Fibroblast of lung (primary cell): ENCODE results near the gene ZNF76. TPM values are rescaled to one million over a fixed set of nuclear protein-coding genes. Genes with fewer than 3 reads are reported as not detected.

Experiments
- DNase-seq, 2 donors: peaks; one replicate each; pipeline versions ENCODE4 v3.0.0 to v3.0.0-alpha.2; 2010; ENCODE audit warnings: low read depth in 2 of 2
- H2AFZ ChIP-seq: 2 replicates; pipeline ENCODE4 v1.5.1; 2012; ENCODE audit warnings: low read length, control low read depth, inconsistent platforms
- H3K27ac ChIP-seq: 2 replicates; pipeline ENCODE4 v1.5.1; 2011; ENCODE audit warnings: low read length, control low read depth; ENCODE audit not compliant: insufficient read depth
- H3K27me3 ChIP-seq: 2 replicates; pipeline ENCODE4 v1.5.1; 2011; ENCODE audit warnings: mild to moderate bottlenecking, low read length; ENCODE audit not compliant: control insufficient read depth, insufficient read depth
- H3K36me3 ChIP-seq: 2 replicates; pipeline ENCODE4 v1.5.1; 2011; ENCODE audit warnings: low read length; ENCODE audit not compliant: control insufficient read depth, insufficient read depth
- H3K4me1 ChIP-seq: 2 replicates; pipeline ENCODE4 v1.5.1; 2011; ENCODE audit warnings: low read length; ENCODE audit not compliant: control insufficient read depth, insufficient read depth; ENCODE audit errors: extremely low read depth
- H3K4me2 ChIP-seq: 2 replicates; pipeline ENCODE4 v1.5.1; 2011; ENCODE audit warnings: low read length, control low read depth; ENCODE audit not compliant: insufficient read depth; ENCODE audit errors: extremely low read depth
- H3K4me3 ChIP-seq, 4 experiments: fragments of 200-600 bp in 1 of 4; sonication (generic) in 1 of 4; replicated peaks in 1 of 4; 2 replicates each; pipeline ENCODE4 v1.5.1; 2011 to 2016; ENCODE audit warnings: low read length in 4 of 4, low read depth in 3 of 4, mild to moderate bottlenecking in 3 of 4, control low read depth in 2 of 4, inconsistent platforms in 1 of 4, mixed read lengths in 1 of 4; ENCODE audit not compliant: insufficient read depth in 1 of 4; ENCODE audit errors: control extremely low read depth in 1 of 4
- H3K79me2 ChIP-seq: 2 replicates; pipeline ENCODE4 v1.5.1; 2012; ENCODE audit warnings: mild to moderate bottlenecking, low read length, inconsistent platforms; ENCODE audit not compliant: control insufficient read depth, insufficient read depth
- H3K9ac ChIP-seq: 2 replicates; pipeline ENCODE4 v1.5.1; 2011; ENCODE audit warnings: mild to moderate bottlenecking, low read length, control low read depth; ENCODE audit not compliant: insufficient read depth
- H3K9me3 ChIP-seq: 2 replicates; pipeline ENCODE4 v1.5.1; 2012; ENCODE audit warnings: low read depth, low read length; ENCODE audit not compliant: control insufficient read depth, insufficient read depth
- H4K20me1 ChIP-seq: 2 replicates; pipeline ENCODE4 v1.5.1; 2011; ENCODE audit warnings: low read length; ENCODE audit not compliant: control insufficient read depth, insufficient read depth; ENCODE audit errors: extremely low read depth
- CTCF ChIP-seq, 2 donors: IDR thresholded peaks in 1 of 2; conservative IDR thresholded peaks in 1 of 2; 1 replicate in 1 of 2; 2 replicates in 1 of 2; pipeline ENCODE4 v1.5.1; 2011 to 2012; ENCODE audit warnings: low read length in 2 of 2, control low read depth in 1 of 2, inconsistent platforms in 1 of 2, low read depth in 1 of 2, mild to moderate bottlenecking in 1 of 2
- EZH2 ChIP-seq: IDR thresholded peaks from 2 replicates; pipeline ENCODE4 v1.5.1; 2012; ENCODE audit warnings: low read length, control low read depth, mild to moderate bottlenecking; ENCODE audit errors: missing control alignments
- polyA plus RNA-seq, 2 donors: library from polyadenylated mRNA; depleted of rRNA in 1 of 2; stranded (reverse) in 1 of 2; unstranded in 1 of 2; fragments of >200 nt; gene quantifications; 2 replicates each; pipeline ENCODE4 v1.2.1, GENCODE V29; 2011 to 2012; ENCODE audit warnings: missing spikeins in 1 of 2
- total RNA-seq: library from RNA; depleted of rRNA; stranded (reverse); fragments of >200 nt; gene quantifications from 2 replicates; pipeline ENCODE4 v1.2.1, GENCODE V29; 2014

Gene ZNF76
- total and polyA plus RNA-seq, 2 donors (not counting 1 experiment from before 2014, with no cell fraction given) = 9.6 to 19.5 TPM

GRCh38 chr6:35299674-35300073 lies 40.1 kb downstream of the ZNF76 start:
- Histone ChIP-seq H3K4me3 (no peak overlapping the region), H3K79me2 (no peaks in the 10 kb centered on the region), H3K9me3 (no peaks in the 10 kb centered on the region), H3K4me2 (no peak overlapping the region), H4K20me1 (no peaks in the 10 kb centered on the region), H3K27me3 (no peaks in the 10 kb centered on the region), H3K36me3 (peaks cover 6% of the 10 kb centered on the region), H3K4me1 (peaks cover 2% of the 10 kb centered on the region), H3K27ac (no peak overlapping the region), H2AFZ (no peak overlapping the region), H3K9ac (no peak overlapping the region)
- no peak for DNase-seq
- TF ChIP-seq EZH2 (no peak), CTCF (conservative IDR thresholded peaks at IDR 0.05 in 1 of 2, IDR thresholded peaks at IDR 0.05 in 1 of 2; ENCODE audit: low read depth in 1 of 2, low read length in 2 of 2) (no peak)

- Histone ChIP-seq H3K4me2 (no peak overlapping the region), H3K27me3 (no peaks in the 10 kb centered on the region), H3K4me3 (no peak overlapping the region), H3K9me3 (no peaks in the 10 kb centered on the region), H3K79me2 (no peaks in the 10 kb centered on the region), H3K9ac (no peak overlapping the region), H3K36me3 (peaks cover 2% of the 10 kb centered on the region), H2AFZ (no peak overlapping the region), H3K4me1 (peaks cover 2% of the 10 kb centered on the region), H4K20me1 (no peaks in the 10 kb centered on the region), H3K27ac (no peak overlapping the region)
- no peak for DNase-seq
- no peak for TF ChIP-seq CTCF (conservative IDR thresholded peaks at IDR 0.05 in 1 of 2, IDR thresholded peaks at IDR 0.05 in 1 of 2; ENCODE audit: low read depth in 1 of 2, low read length in 2 of 2)
- no peak for TF ChIP-seq EZH2
These were observed 41.3 kb downstream of the ZNF76 start for GRCh38 chr6:35300848-35301247.

- Histone ChIP-seq H3K4me2 (no peak overlapping the region), H3K4me3 (no peak overlapping the region), H3K36me3 (peaks cover 2% of the 10 kb centered on the region), H3K27ac (no peak overlapping the region), H3K27me3 (no peaks in the 10 kb centered on the region), H3K9me3 (no peaks in the 10 kb centered on the region), H3K79me2 (no peaks in the 10 kb centered on the region), H2AFZ (no peak overlapping the region), H3K9ac (no peak overlapping the region), H3K4me1 (no peaks in the 10 kb centered on the region), H4K20me1 (no peaks in the 10 kb centered on the region)
- TF ChIP-seq EZH2 = no peak
- no peak for TF ChIP-seq CTCF (conservative IDR thresholded peaks at IDR 0.05 in 1 of 2, IDR thresholded peaks at IDR 0.05 in 1 of 2; ENCODE audit: low read depth in 1 of 2, low read length in 2 of 2)
- DNase-seq = peak; percentile 12
These were observed 43.2 kb downstream of the ZNF76 start for GRCh38 chr6:35302604-35303241.
